AG04449 (cell line): Measurements from ENCODE around the gene TMEM183A.
A peak's percentile ranks its signal among the peaks of the same experiment; 100 is the strongest.

ENCODE experiments used
- CTCF ChIA-PET: fragments of 350-600 bp; formaldehyde crosslinking; extraction: SDS; loops from one replicate; lab custom pipeline; 2021; ENCODE audit warnings: antibody characterized with exemption; lab: Yijun Ruan, JAX
- POLR2A ChIA-PET: fragments of 400-600, 350-600 bp; formaldehyde crosslinking; extraction: SDS; loops from one replicate; lab custom pipeline; 2020; ENCODE audit warnings: antibody characterized with exemption, inconsistent platforms; lab: Yijun Ruan, JAX
- DNase-seq: peaks from one replicate; pipeline ENCODE4 v3.0.0-alpha.2; 2010; ENCODE audit warnings: low read depth, low spot score
- H3K4me3 ChIP-seq: 2 replicates; pipeline ENCODE4 v1.5.1; 2011; ENCODE audit warnings: low read depth, mild to moderate bottlenecking, control low read depth, low read length
- CTCF ChIP-seq: IDR thresholded peaks from one replicate; pipeline ENCODE4 v1.5.1; 2011; ENCODE audit warnings: mild to moderate bottlenecking, moderate library complexity, low read length, control low read depth, inconsistent platforms; ENCODE audit not compliant: insufficient read depth; ENCODE audit errors: missing control alignments

Gene TMEM183A, protein sequence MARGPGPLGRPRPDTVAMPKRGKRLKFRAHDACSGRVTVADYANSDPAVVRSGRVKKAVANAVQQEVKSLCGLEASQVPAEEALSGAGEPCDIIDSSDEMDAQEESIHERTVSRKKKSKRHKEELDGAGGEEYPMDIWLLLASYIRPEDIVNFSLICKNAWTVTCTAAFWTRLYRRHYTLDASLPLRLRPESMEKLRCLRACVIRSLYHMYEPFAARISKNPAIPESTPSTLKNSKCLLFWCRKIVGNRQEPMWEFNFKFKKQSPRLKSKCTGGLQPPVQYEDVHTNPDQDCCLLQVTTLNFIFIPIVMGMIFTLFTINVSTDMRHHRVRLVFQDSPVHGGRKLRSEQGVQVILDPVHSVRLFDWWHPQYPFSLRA

GRCh38 chr1:203006948-203007871, at the start of gene TMEM183A:
TMEM183A (plus strand) TSS chr1:203007374; CDS start chr1:203007466, 92 bp downstream.
- CTCF ChIA-PET = interaction anchor here (0.6 to 4.1 kb wide), 9 partner anchors 9 to 263 kb away, joined by 3 to 20 read pairs (median 10); no protein-coding TSS in a partner anchor
- no peak for TF ChIP-seq CTCF
- POLR2A ChIA-PET = interaction anchor here (0.6 to 1.2 kb wide), 6 partner anchors 19 to 852 kb away, joined by 3 to 4 read pairs (median 4); partner anchors contain the start of genes KLHL12, PPFIA4 and UBE2T
- DNase-seq = peak; percentile 54
- H3K4me3 ChIP-seq = peak within 1 kb of the TSS; percentile 86

- POLR2A ChIA-PET = no interaction called here
- CTCF ChIA-PET = no interaction called here
- no peak for TF ChIP-seq CTCF
These were observed 49.2 kb upstream of the TMEM183A start, which contains the start of gene ADIPOR1 for GRCh38 chr1:202957733-202958543. ADIPOR1 (minus strand) TSS chr1:202958312; CDS start chr1:202951070, 7,242 bp downstream.

GRCh38 chr1:202958544-202959275, 48.5 kb upstream of the TMEM183A start:
- TF ChIP-seq CTCF = no peak
- H3K4me3 ChIP-seq = peak overlapping the region; percentile 91
- POLR2A ChIA-PET = no interaction called here
- CTCF ChIA-PET = interaction anchor here (1.1 to 1.5 kb wide), 5 partner anchors 9 to 310 kb away, joined by 3 to 5 read pairs (median 4); partner anchors contain the start of gene CYB5R1
- DNase-seq = no peak

More at GRCh38 chr1:202957733-202958543, 49.2 kb upstream of the TMEM183A start, which contains the start of gene ADIPOR1:
- peak within 1 kb of the TSS; percentile 91 for H3K4me3 ChIP-seq
- DNase-seq = no peak

DNA sequence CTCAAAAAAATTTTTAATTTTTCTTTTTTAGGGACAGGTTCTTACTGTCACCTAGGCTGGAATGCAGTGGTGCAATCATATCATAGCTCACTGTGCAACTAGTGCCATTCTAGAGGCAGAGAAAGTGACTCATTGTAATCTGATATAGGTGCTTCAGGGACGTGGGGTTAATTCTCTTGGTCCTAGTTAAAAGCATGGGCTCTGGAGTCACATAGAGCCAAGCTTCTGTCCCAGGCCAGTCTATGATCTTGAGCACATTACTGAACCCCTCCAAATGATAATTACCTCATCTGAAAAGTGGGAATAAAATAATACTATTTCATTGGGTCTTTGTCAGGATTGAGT, 47.9 kb upstream of the TMEM183A start:
- POLR2A ChIA-PET = interaction anchor here (0.5 to 0.6 kb wide), 2 partner anchors 13 to 19 kb away, joined by 3 read pairs; no protein-coding TSS in a partner anchor
- DNase-seq = no peak

More for the DNA sequence above, 47.9 kb upstream of the TMEM183A start:
- no peak overlapping the region for H3K4me3 ChIP-seq
- no peak for TF ChIP-seq CTCF
- CTCF ChIA-PET = interaction anchor here (1.1 to 1.5 kb wide), 5 partner anchors 9 to 310 kb away, joined by 3 to 5 read pairs (median 4); partner anchors contain the start of gene CYB5R1
